HepG2 (cell line): ENCODE data around the gene YAP1. TPM values are rescaled to one million over a fixed set of nuclear protein-coding genes. Genes with fewer than 3 reads are reported as not detected.

Experiments used
- BORCS8-MEF2B ChIP-seq: sonication (generic); formaldehyde crosslinking; IDR thresholded peaks from 2 replicates; pipeline ENCODE4 v1.8.0; 2022; ENCODE audit warnings: mild to moderate bottlenecking, missing genetic modification reagents
- EZH2 ChIP-seq: conservative IDR thresholded peaks from 2 replicates; pipeline ENCODE4 v1.6.1; 2012; ENCODE audit warnings: mild to moderate bottlenecking, low read depth, low read length, moderate library complexity
- GATAD1 ChIP-seq: IDR thresholded peaks from 2 replicates; pipeline ENCODE4 v1.6.1; 2016; ENCODE audit warnings: missing genetic modification reagents, missing compliant biosample characterization
- NFYB ChIP-seq: sonication (generic); formaldehyde crosslinking; IDR thresholded peaks from 2 replicates; pipeline ENCODE4 v1.4.0; 2020; ENCODE audit warnings: missing genetic modification reagents
- REL ChIP-seq: sonication (generic); formaldehyde crosslinking; conservative IDR thresholded peaks from 2 replicates; pipeline ENCODE4 v1.8.0; 2022; ENCODE audit warnings: mild to moderate bottlenecking, missing genetic modification reagents, moderate library complexity
- RXRA ChIP-seq: sonication (generic); formaldehyde crosslinking; IDR thresholded peaks from 2 replicates; pipeline ENCODE4 v1.5.1; 2020; ENCODE audit warnings: missing genetic modification reagents
- SATB2 ChIP-seq: sonication (generic); formaldehyde crosslinking; IDR thresholded peaks from 2 replicates; pipeline ENCODE4 v1.5.0; 2020; ENCODE audit warnings: missing genetic modification reagents
- SOX13 ChIP-seq, 3 experiments: fragments of 450-650 bp in 1 of 3; sonication (generic) in 1 of 3; formaldehyde crosslinking in 1 of 3; IDR thresholded peaks in 2 of 3; conservative IDR thresholded peaks in 1 of 3; 2 replicates each; pipeline versions ENCODE4 v1.5.0 to v1.6.1; 2016 to 2020; ENCODE audit warnings: antibody characterized with exemption in 1 of 3, mild to moderate bottlenecking in 1 of 3, missing compliant biosample characterization in 1 of 3, missing genetic modification reagents in 1 of 3, moderate library complexity in 1 of 3
- SOX6 ChIP-seq, 2 experiments: fragments of 450-650 bp in 1 of 2; sonication (generic) in 1 of 2; formaldehyde crosslinking in 1 of 2; IDR thresholded peaks; 2 replicates each; pipeline versions ENCODE4 v1.4.0 to v1.6.1; 2017 to 2020; ENCODE audit warnings: antibody characterized with exemption in 1 of 2, mild to moderate bottlenecking in 1 of 2, missing genetic modification reagents in 1 of 2
- STAT5B ChIP-seq: sonication (generic); formaldehyde crosslinking; IDR thresholded peaks from 2 replicates; pipeline ENCODE4 v1.4.0; 2020; ENCODE audit warnings: missing genetic modification reagents
- TP53 ChIP-seq: sonication (generic); formaldehyde crosslinking; conservative IDR thresholded peaks from 2 replicates; pipeline ENCODE4 v1.4.0; 2020; ENCODE audit warnings: missing genetic modification reagents
- ZFP82 ChIP-seq: sonication (generic); formaldehyde crosslinking; IDR thresholded peaks from 2 replicates; pipeline ENCODE4 v1.5.1; 2020; ENCODE audit warnings: mild to moderate bottlenecking, missing genetic modification reagents, borderline replicate concordance
- ZNF10 ChIP-seq: sonication (generic); formaldehyde crosslinking; IDR thresholded peaks from 2 replicates; pipeline ENCODE4 v1.4.0; 2020; ENCODE audit warnings: mild to moderate bottlenecking, low read depth, missing genetic modification reagents, borderline replicate concordance
- ZNF180 ChIP-seq: sonication (generic); formaldehyde crosslinking; IDR thresholded peaks from 2 replicates; pipeline ENCODE4 v1.4.0; 2020; ENCODE audit warnings: low read depth, missing genetic modification reagents, borderline replicate concordance
- ZNF30 ChIP-seq: sonication (generic); formaldehyde crosslinking; IDR thresholded peaks from 2 replicates; pipeline ENCODE4 v1.5.0; 2020; ENCODE audit warnings: mild to moderate bottlenecking, missing genetic modification reagents
- polyA plus RNA-seq, 8 experiments: library from polyadenylated mRNA; depleted of rRNA in 3 of 8; stranded (reverse) in 7 of 8; unstranded in 1 of 8; fragments of >200 nt; fragmentation: Illumina TruSeq in 4 of 8; extraction: Trizol in 4 of 8; gene quantifications; 2 replicates each; pipeline versions ENCODE4 v1.2.1 to v1.2.3, GENCODE V29; 2011 to 2016; ENCODE audit warnings: low read depth in 4 of 8, missing spikeins in 1 of 8, mixed read lengths in 1 of 8; ENCODE audit not compliant: insufficient read depth in 1 of 8
- total RNA-seq, 5 experiments: library from RNA; depleted of rRNA; stranded (reverse); fragments of >200 nt; fragmentation: Illumina TruSeq; extraction: Trizol; gene quantifications; 2 replicates each; pipeline ENCODE4 v1.2.3, GENCODE V29; 2016; ENCODE audit warnings: low read depth in 1 of 5
- TF ChIP-seq, protein P1 (sequence below): sonication (generic); formaldehyde crosslinking; IDR thresholded peaks from 2 replicates; pipeline ENCODE4 v1.5.1; 2020; ENCODE audit warnings: mild to moderate bottlenecking, missing genetic modification reagents, borderline replicate concordance
- TF ChIP-seq, protein P2 (sequence below): sonication (generic); formaldehyde crosslinking; IDR thresholded peaks from 2 replicates; pipeline ENCODE4 v1.8.0; 2022; ENCODE audit warnings: missing genetic modification reagents, mild to moderate bottlenecking, moderate library complexity, borderline replicate concordance
- TF ChIP-seq, protein P3 (sequence below): sonication (generic); formaldehyde crosslinking; IDR thresholded peaks from 2 replicates; pipeline ENCODE4 v1.5.0; 2020; ENCODE audit warnings: missing genetic modification reagents, mild to moderate bottlenecking, borderline replicate concordance
- TF ChIP-seq, protein P4 (sequence below): sonication (generic); formaldehyde crosslinking; IDR thresholded peaks from 2 replicates; pipeline ENCODE4 v1.5.1; 2020; ENCODE audit warnings: mild to moderate bottlenecking, moderate library complexity, missing genetic modification reagents

The YAP1 gene
- total and polyA plus RNA-seq, 2 of the 13 experiments (the other 11 are each of a cell fraction or from before 2014, with no cell fraction given) = 59.5 to 91.0 TPM

DNA sequence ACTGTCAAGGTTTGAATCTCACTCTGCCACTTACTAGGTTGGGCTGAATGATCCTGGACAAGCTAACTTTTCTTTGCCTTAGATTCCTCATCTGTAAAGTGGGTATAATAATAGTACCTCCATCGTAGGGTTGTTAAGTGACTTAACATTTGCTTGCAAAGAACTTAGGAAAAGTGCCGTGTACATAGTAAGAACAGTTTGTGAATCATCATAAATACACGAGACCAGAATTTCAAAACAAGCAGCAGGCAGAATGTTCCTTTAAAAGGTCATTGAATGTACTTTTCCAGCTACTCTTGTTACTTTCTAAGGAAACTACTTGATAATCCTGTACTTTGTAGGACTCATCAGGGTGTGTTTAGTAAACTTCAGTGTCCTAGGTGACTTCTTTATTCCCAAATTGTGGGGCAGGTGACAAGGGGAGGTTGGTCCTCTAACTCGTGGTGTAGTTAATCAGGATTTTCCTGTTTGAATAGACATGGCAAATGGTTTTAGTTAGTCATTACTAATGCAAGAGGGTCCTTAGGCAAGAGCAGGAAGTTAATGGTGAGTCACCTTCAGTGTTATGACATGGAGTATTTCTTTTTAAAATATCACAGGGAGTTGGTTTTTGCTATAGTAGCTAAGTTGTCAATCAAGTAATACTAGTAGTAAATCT, 67.9 kb downstream of the YAP1 start (continued):
- no peak for TF ChIP-seq ZNF10 (CRISPR knock-in tag)
- TF ChIP-seq ZNF30 (CRISPR knock-in tag) = no peak
- TF ChIP-seq GATAD1 (CRISPR knock-in tag) = no peak
- no peak for TF ChIP-seq EZH2
- TF ChIP-seq NFYB (CRISPR knock-in tag) = no peak
- TF ChIP-seq, protein P1, sequence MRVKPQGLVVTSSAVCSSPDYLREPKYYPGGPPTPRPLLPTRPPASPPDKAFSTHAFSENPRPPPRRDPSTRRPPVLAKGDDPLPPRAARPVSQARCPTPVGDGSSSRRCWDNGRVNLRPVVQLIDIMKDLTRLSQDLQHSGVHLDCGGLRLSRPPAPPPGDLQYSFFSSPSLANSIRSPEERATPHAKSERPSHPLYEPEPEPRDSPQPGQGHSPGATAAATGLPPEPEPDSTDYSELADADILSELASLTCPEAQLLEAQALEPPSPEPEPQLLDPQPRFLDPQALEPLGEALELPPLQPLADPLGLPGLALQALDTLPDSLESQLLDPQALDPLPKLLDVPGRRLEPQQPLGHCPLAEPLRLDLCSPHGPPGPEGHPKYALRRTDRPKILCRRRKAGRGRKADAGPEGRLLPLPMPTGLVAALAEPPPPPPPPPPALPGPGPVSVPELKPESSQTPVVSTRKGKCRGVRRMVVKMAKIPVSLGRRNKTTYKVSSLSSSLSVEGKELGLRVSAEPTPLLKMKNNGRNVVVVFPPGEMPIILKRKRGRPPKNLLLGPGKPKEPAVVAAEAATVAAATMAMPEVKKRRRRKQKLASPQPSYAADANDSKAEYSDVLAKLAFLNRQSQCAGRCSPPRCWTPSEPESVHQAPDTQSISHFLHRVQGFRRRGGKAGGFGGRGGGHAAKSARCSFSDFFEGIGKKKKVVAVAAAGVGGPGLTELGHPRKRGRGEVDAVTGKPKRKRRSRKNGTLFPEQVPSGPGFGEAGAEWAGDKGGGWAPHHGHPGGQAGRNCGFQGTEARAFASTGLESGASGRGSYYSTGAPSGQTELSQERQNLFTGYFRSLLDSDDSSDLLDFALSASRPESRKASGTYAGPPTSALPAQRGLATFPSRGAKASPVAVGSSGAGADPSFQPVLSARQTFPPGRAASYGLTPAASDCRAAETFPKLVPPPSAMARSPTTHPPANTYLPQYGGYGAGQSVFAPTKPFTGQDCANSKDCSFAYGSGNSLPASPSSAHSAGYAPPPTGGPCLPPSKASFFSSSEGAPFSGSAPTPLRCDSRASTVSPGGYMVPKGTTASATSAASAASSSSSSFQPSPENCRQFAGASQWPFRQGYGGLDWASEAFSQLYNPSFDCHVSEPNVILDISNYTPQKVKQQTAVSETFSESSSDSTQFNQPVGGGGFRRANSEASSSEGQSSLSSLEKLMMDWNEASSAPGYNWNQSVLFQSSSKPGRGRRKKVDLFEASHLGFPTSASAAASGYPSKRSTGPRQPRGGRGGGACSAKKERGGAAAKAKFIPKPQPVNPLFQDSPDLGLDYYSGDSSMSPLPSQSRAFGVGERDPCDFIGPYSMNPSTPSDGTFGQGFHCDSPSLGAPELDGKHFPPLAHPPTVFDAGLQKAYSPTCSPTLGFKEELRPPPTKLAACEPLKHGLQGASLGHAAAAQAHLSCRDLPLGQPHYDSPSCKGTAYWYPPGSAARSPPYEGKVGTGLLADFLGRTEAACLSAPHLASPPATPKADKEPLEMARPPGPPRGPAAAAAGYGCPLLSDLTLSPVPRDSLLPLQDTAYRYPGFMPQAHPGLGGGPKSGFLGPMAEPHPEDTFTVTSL (CRISPR knock-in tag) = peak; percentile 65; the same call in 1 of the 2 replicates
- no peak for TF ChIP-seq STAT5B (CRISPR knock-in tag)
- no peak for TF ChIP-seq SOX6 (IDR thresholded peaks at IDR 0.05)
- peak; percentile 28; the same call in 1 of the 2 replicates for TF ChIP-seq SOX6 (CRISPR knock-in tag; IDR thresholded peaks at IDR 0.05)
- no peak for TF ChIP-seq SOX13 (IDR thresholded peaks at IDR 0.05)
- TF ChIP-seq SOX13 (CRISPR knock-in tag; conservative IDR thresholded peaks at IDR 0.05 in 1 of 2, IDR thresholded peaks at IDR 0.05 in 1 of 2) = peak in 1 of 2 experiments; percentile 35; a peak in 1 of 4 replicates
- no peak for TF ChIP-seq ZFP82 (CRISPR knock-in tag)
- no peak for TF ChIP-seq BORCS8-MEF2B
- TF ChIP-seq, protein P2, sequence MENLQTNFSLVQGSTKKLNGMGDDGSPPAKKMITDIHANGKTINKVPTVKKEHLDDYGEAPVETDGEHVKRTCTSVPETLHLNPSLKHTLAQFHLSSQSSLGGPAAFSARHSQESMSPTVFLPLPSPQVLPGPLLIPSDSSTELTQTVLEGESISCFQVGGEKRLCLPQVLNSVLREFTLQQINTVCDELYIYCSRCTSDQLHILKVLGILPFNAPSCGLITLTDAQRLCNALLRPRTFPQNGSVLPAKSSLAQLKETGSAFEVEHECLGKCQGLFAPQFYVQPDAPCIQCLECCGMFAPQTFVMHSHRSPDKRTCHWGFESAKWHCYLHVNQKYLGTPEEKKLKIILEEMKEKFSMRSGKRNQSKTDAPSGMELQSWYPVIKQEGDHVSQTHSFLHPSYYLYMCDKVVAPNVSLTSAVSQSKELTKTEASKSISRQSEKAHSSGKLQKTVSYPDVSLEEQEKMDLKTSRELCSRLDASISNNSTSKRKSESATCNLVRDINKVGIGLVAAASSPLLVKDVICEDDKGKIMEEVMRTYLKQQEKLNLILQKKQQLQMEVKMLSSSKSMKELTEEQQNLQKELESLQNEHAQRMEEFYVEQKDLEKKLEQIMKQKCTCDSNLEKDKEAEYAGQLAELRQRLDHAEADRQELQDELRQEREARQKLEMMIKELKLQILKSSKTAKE (CRISPR knock-in tag) = no peak
- TF ChIP-seq RXRA = no peak
- TF ChIP-seq REL (CRISPR knock-in tag) = no peak
- TF ChIP-seq TP53 (CRISPR knock-in tag) = no peak
- TF ChIP-seq, protein P3, sequence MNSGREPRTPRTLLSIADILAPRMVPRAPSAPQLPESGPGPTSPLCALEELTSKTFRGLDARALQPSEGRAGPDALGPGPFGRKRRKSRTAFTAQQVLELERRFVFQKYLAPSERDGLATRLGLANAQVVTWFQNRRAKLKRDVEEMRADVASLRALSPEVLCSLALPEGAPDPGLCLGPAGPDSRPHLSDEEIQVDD = no peak
- no peak for TF ChIP-seq ZNF180 (CRISPR knock-in tag)
- TF ChIP-seq, protein P4, sequence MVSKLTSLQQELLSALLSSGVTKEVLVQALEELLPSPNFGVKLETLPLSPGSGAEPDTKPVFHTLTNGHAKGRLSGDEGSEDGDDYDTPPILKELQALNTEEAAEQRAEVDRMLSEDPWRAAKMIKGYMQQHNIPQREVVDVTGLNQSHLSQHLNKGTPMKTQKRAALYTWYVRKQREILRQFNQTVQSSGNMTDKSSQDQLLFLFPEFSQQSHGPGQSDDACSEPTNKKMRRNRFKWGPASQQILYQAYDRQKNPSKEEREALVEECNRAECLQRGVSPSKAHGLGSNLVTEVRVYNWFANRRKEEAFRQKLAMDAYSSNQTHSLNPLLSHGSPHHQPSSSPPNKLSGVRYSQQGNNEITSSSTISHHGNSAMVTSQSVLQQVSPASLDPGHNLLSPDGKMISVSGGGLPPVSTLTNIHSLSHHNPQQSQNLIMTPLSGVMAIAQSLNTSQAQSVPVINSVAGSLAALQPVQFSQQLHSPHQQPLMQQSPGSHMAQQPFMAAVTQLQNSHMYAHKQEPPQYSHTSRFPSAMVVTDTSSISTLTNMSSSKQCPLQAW (CRISPR knock-in tag) = 0 out of 2 replicates have a peak, but pooled peaks have one; percentile 27
- no peak for TF ChIP-seq SATB2
